IMR-90 (cell line): ENCODE measurements around the gene DCUN1D3. TPM values are rescaled to one million over a fixed set of nuclear protein-coding genes. Genes with fewer than 3 reads are reported as not detected.

Experiments
- ATAC-seq: fragments of 200-7000 bp; cut with Tn5 transposase; 2 replicates; pipeline ENCODE4 v1.9.1; 2020; ENCODE audit warnings: low read depth, mild to moderate bottlenecking, moderate library complexity
- BruUV-seq: library from RNA; stranded (reverse); fragments of 400-500 nt; replicated peaks from 2 replicates; lab custom pipeline; 2021; lab: Mats Ljungman, UMichigan
- CTCF ChIA-PET: fragments of 300-600 bp; formaldehyde crosslinking; extraction: SDS; loops from one replicate; lab custom pipeline; 2021; ENCODE audit warnings: antibody characterized with exemption; lab: Yijun Ruan, JAX
- POLR2A ChIA-PET: fragments of 300-600 bp; sonication (Branson Sonifier 250); formaldehyde crosslinking; loops from one replicate; lab custom pipeline; 2022; ENCODE audit warnings: antibody characterized with exemption; ENCODE audit not compliant: unreplicated experiment; lab: Charles Lee
- DNase-seq: peaks from one replicate; pipeline ENCODE4 v3.0.0; 2013
- H2AFZ ChIP-seq: replicated peaks from 2 replicates; pipeline ENCODE3; 2013; ENCODE audit warnings: low read length, mild to moderate bottlenecking; ENCODE audit not compliant: poor library complexity
- H2AK5ac ChIP-seq: 2 replicates; pipeline ENCODE4 v1.6.1; 2013; ENCODE audit warnings: low read depth, low read length, inconsistent platforms
- H2AK9ac ChIP-seq: replicated peaks from 2 replicates; pipeline ENCODE3; 2013; ENCODE audit warnings: mild to moderate bottlenecking, low read depth, low read length, moderate library complexity; ENCODE audit not compliant: poor library complexity
- H2BK120ac ChIP-seq: 2 replicates; pipeline ENCODE4 v1.6.1; 2013; ENCODE audit warnings: low read depth, low read length, inconsistent platforms
- H2BK15ac ChIP-seq: 3 replicates; pipeline ENCODE4 v1.6.1; 2013; ENCODE audit warnings: low read depth, low read length, inconsistent platforms
- H2BK20ac ChIP-seq: 2 replicates; pipeline ENCODE4 v1.6.1; 2013; ENCODE audit warnings: low read depth, mild to moderate bottlenecking, inconsistent platforms, low read length, moderate library complexity
- H2BK5ac ChIP-seq: 2 replicates; pipeline ENCODE4 v1.6.1; 2013; ENCODE audit warnings: mild to moderate bottlenecking, low read depth, low read length, inconsistent platforms; ENCODE audit not compliant: poor library complexity, severe bottlenecking
- H3K14ac ChIP-seq: replicated peaks from 2 replicates; pipeline ENCODE4 v1.6.1; 2013; ENCODE audit warnings: low read depth, low read length, inconsistent platforms
- H3K18ac ChIP-seq: 2 replicates; pipeline ENCODE4 v1.6.1; 2013; ENCODE audit warnings: low read depth, low read length, control low read depth
- H3K23ac ChIP-seq: 2 replicates; pipeline ENCODE4 v1.6.1; 2013; ENCODE audit warnings: low read depth, low read length, inconsistent platforms
- H3K27ac ChIP-seq: 2 replicates; pipeline ENCODE4 v1.5.1; 2013; ENCODE audit warnings: mild to moderate bottlenecking, control low read depth, low read length; ENCODE audit not compliant: insufficient read depth
- H3K27me3 ChIP-seq: 2 replicates; pipeline ENCODE4 v1.6.1; 2013; ENCODE audit warnings: low read length; ENCODE audit not compliant: control insufficient read depth, insufficient read depth
- H3K36me3 ChIP-seq: 2 replicates; pipeline ENCODE4 v1.6.1; 2013; ENCODE audit warnings: low read length, mixed read lengths; ENCODE audit not compliant: control insufficient read depth, insufficient read depth
- H3K4ac ChIP-seq: 2 replicates; pipeline ENCODE4 v1.6.1; 2013; ENCODE audit warnings: low read depth, low read length, inconsistent platforms
- H3K4me1 ChIP-seq: 2 replicates; pipeline ENCODE4 v1.6.1; 2013; ENCODE audit warnings: low read length, mixed read lengths; ENCODE audit not compliant: control insufficient read depth, insufficient read depth
- H3K4me2 ChIP-seq: 2 replicates; pipeline ENCODE4 v1.6.1; 2013; ENCODE audit warnings: low read depth, mild to moderate bottlenecking, control low read depth, low read length, moderate library complexity
- H3K4me3 ChIP-seq: 2 replicates; pipeline ENCODE4 v1.5.1; 2013; ENCODE audit warnings: low read depth, mild to moderate bottlenecking, control low read depth, low read length, moderate library complexity; ENCODE audit not compliant: insufficient read depth
- H3K56ac ChIP-seq: 2 replicates; pipeline ENCODE4 v1.6.1; 2013; ENCODE audit warnings: low read length, inconsistent platforms; ENCODE audit not compliant: insufficient read depth; ENCODE audit errors: extremely low read depth
- H3K79me1 ChIP-seq, 2 experiments: 2 replicates each; pipeline ENCODE4 v1.6.1; 2013; ENCODE audit warnings: low read length in 2 of 2, inconsistent platforms in 1 of 2, low read depth in 1 of 2
- H3K9ac ChIP-seq: 2 replicates; pipeline ENCODE4 v1.6.1; 2013; ENCODE audit warnings: low read depth, low read length, control low read depth
- H3K9me1 ChIP-seq: 2 replicates; pipeline ENCODE4 v1.6.1; 2013; ENCODE audit warnings: low read length, inconsistent platforms; ENCODE audit not compliant: insufficient read depth
- H3K9me3 ChIP-seq: 2 replicates; pipeline ENCODE4 v1.6.1; 2013; ENCODE audit warnings: low read length; ENCODE audit not compliant: control insufficient read depth, insufficient read depth
- H4K20me1 ChIP-seq: 2 replicates; pipeline ENCODE4 v1.6.1; 2013; ENCODE audit warnings: low read length, inconsistent platforms; ENCODE audit not compliant: insufficient read depth
- H4K5ac ChIP-seq: 2 replicates; pipeline ENCODE4 v1.6.1; 2013; ENCODE audit warnings: mild to moderate bottlenecking, low read depth, low read length, control low read depth
- H4K8ac ChIP-seq, 2 experiments: 2 replicates each; pipeline ENCODE4 v1.6.1; 2013; ENCODE audit warnings: low read depth in 2 of 2, low read length in 2 of 2, control low read depth in 1 of 2, inconsistent platforms in 1 of 2
- H4K91ac ChIP-seq: 2 replicates; pipeline ENCODE4 v1.6.1; 2013; ENCODE audit warnings: low read depth, low read length, inconsistent platforms; ENCODE audit not compliant: insufficient read depth
- BHLHE40 ChIP-seq: fragments of 150-350 bp; IDR thresholded peaks from 2 replicates; pipeline ENCODE4 v1.6.1; 2016; ENCODE audit warnings: mild to moderate bottlenecking, low read depth, low read length
- CEBPB ChIP-seq: IDR thresholded peaks from 2 replicates; pipeline ENCODE4 v1.6.1; 2012; ENCODE audit warnings: low read depth, low read length, improper control_type of control experiment
- CHD1 ChIP-seq: IDR thresholded peaks from 2 replicates; pipeline ENCODE4 v1.6.1; 2012; ENCODE audit warnings: low read depth, low read length, improper control_type of control experiment
- FOS ChIP-seq: fragments of 150-350 bp; IDR thresholded peaks from 2 replicates; pipeline ENCODE4 v1.6.1; 2016; ENCODE audit warnings: low read depth, low read length
- MAFK ChIP-seq: IDR thresholded peaks from 2 replicates; pipeline ENCODE4 v1.6.1; 2012; ENCODE audit warnings: low read depth, low read length, improper control_type of control experiment
- MAZ ChIP-seq: IDR thresholded peaks from 2 replicates; pipeline ENCODE4 v1.6.1; 2012; ENCODE audit warnings: low read depth, mild to moderate bottlenecking, low read length, improper control_type of control experiment, moderate library complexity, borderline replicate concordance
- MXI1 ChIP-seq: IDR thresholded peaks from 2 replicates; pipeline ENCODE4 v1.6.1; 2012; ENCODE audit warnings: low read depth, mild to moderate bottlenecking, low read length, moderate library complexity, borderline replicate concordance
- NFE2L2 ChIP-seq: fragments of 150-350 bp; IDR thresholded peaks from 2 replicates; pipeline ENCODE4 v1.6.1; 2016; ENCODE audit warnings: low read depth, mild to moderate bottlenecking, low read length
- POLR2A ChIP-seq: IDR thresholded peaks from 2 replicates; pipeline ENCODE4 v1.6.1; 2012; ENCODE audit warnings: mild to moderate bottlenecking, low read depth, low read length
- RAD21 ChIP-seq: IDR thresholded peaks from 2 replicates; pipeline ENCODE4 v1.6.1; 2012; ENCODE audit warnings: low read length, improper control_type of control experiment
- RCOR1 ChIP-seq: IDR thresholded peaks from 2 replicates; pipeline ENCODE4 v1.6.1; 2012; ENCODE audit warnings: mild to moderate bottlenecking, low read length, improper control_type of control experiment; ENCODE audit not compliant: insufficient replicate concordance
- RFX5 ChIP-seq: IDR thresholded peaks from 2 replicates; pipeline ENCODE4 v1.8.0; 2012; ENCODE audit warnings: low read depth, mild to moderate bottlenecking, low read length, moderate library complexity
- SMC3 ChIP-seq: fragments of 150-350 bp; IDR thresholded peaks from 2 replicates; pipeline ENCODE4 v1.6.1; 2016; ENCODE audit warnings: low read depth, mild to moderate bottlenecking, antibody characterized with exemption, low read length, moderate library complexity
- WGBS, 2 experiments: methylation state at CpG; one replicate each; pipeline versions ENCODE4 v1.1.5 to v1.1.7; 2013; ENCODE audit warnings: missing lambda C conversion rate in 2 of 2; ENCODE audit not compliant: insufficient read length in 1 of 2; ENCODE audit errors: extremely low coverage in 2 of 2; 5-methylcytosine and 5-hydroxymethylcytosine counted together
- dilution Hi-C: fragments of 300-500 bp; cut with HindIII; formaldehyde crosslinking; loops from one replicate; pipeline ENCODE4 v1.14.3; 2018; ENCODE audit warnings: low sequenced_read_pairs; ENCODE audit not compliant: unreplicated experiment
- in situ Hi-C: fragments of 300-500 bp; cut with MboI; formaldehyde crosslinking; loops from 3 replicates; pipeline ENCODE4 v1.14.3; 2019; ENCODE audit warnings: low sequenced_read_pairs, inconsistent platforms, mixed read lengths
- intact Hi-C: fragments of 100-400 bp; cut with micrococcal nuclease; formaldehyde crosslinking; loops from 2 replicates; pipeline ENCODE4 v1.10.0; 2022
- polyA plus RNA-seq, 3 experiments: library from polyadenylated mRNA; depleted of rRNA; stranded (reverse); fragments of >200 nt; gene quantifications; 2 replicates each; pipeline ENCODE4 v1.2.3, GENCODE V29; 2012; ENCODE audit warnings: low replicate concordance in 1 of 3
- total RNA-seq: library from RNA; depleted of rRNA; stranded (reverse); fragments of >200 nt; gene quantifications from 2 replicates; pipeline ENCODE4 v1.2.3, GENCODE V29; 2012
- TF ChIP-seq, protein P1 (sequence below): fragments of 150-350 bp; IDR thresholded peaks from 2 replicates; pipeline ENCODE4 v1.6.1; 2016; ENCODE audit warnings: low read depth, mild to moderate bottlenecking, low read length, moderate library complexity, borderline replicate concordance
- TF ChIP-seq, protein P2 (sequence below): conservative IDR thresholded peaks from 2 replicates; pipeline ENCODE4 v1.5.1; 2012; ENCODE audit warnings: mild to moderate bottlenecking, low read depth, low read length, improper control_type of control experiment
- TF ChIP-seq, protein P3 (sequence below): fragments of 150-350 bp; IDR thresholded peaks from 2 replicates; pipeline ENCODE4 v1.6.1; 2017; ENCODE audit warnings: mild to moderate bottlenecking, antibody characterized with exemption, low read length, low read depth

The DCUN1D3 gene
- total and polyA plus RNA-seq, 2 of the 4 experiments (the other 2 are of a cell fraction): 8.1 to 42.3 TPM

DNA sequence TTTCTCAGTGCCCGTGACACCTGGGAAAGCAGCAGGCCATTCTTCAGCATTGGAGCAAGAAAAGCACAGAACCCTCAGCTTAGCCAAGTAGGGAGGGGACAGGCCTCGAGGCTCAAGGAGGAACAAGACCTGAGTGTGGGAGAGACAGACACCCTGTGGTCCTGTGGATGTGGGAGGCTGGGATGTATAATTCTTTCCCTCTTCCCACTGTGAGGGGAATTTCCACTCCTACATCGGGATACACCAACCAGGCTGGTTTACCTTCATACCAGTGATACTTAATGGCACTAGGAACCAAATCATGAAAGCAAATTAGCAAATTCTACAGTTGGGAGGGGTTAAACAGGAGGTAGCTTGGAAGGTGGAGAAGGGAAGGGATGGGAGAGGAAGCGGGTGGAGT is 42.1 kb upstream of the DCUN1D3 start:
- no peak overlapping the region for H3K4me2 ChIP-seq
- no peaks in the 10 kb centered on the region for H3K9me3 ChIP-seq
- no peaks in the 10 kb centered on the region for H3K4me1 ChIP-seq
- H3K9me1 ChIP-seq: no peaks in the 10 kb centered on the region
- no peak overlapping the region for H3K14ac ChIP-seq
- dilution Hi-C loops (no loop called here), intact Hi-C loops (no loop called here), in situ Hi-C loops (no loop called here)
- no peaks in the 10 kb centered on the region for H3K79me1 ChIP-seq
- no peak overlapping the region for H3K9ac ChIP-seq
- ChIA-PET POLR2A (no interaction called here), CTCF (no interaction called here)
- no peak overlapping the region for H3K27ac ChIP-seq
- H3K4ac ChIP-seq: no peak overlapping the region; the same call in 1 of the 2 replicates
- H2AK5ac ChIP-seq: no peak overlapping the region
- H2BK20ac ChIP-seq: no peak overlapping the region
- DNase-seq (no peak), ATAC-seq (no peak)
- H3K4me3 ChIP-seq: no peak overlapping the region
- no peak overlapping the region for H3K23ac ChIP-seq
- no peak overlapping the region for H4K8ac ChIP-seq
- no peak overlapping the region for H2BK15ac ChIP-seq
- no peak overlapping the region for H2BK5ac ChIP-seq
- no TSS peak for BruUV-seq
- no peak overlapping the region for H4K5ac ChIP-seq
- TF ChIP-seq CHD1: no peak
- TF ChIP-seq, protein P1, sequence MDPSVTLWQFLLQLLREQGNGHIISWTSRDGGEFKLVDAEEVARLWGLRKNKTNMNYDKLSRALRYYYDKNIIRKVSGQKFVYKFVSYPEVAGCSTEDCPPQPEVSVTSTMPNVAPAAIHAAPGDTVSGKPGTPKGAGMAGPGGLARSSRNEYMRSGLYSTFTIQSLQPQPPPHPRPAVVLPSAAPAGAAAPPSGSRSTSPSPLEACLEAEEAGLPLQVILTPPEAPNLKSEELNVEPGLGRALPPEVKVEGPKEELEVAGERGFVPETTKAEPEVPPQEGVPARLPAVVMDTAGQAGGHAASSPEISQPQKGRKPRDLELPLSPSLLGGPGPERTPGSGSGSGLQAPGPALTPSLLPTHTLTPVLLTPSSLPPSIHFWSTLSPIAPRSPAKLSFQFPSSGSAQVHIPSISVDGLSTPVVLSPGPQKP: no peak
- TF ChIP-seq, protein P2, sequence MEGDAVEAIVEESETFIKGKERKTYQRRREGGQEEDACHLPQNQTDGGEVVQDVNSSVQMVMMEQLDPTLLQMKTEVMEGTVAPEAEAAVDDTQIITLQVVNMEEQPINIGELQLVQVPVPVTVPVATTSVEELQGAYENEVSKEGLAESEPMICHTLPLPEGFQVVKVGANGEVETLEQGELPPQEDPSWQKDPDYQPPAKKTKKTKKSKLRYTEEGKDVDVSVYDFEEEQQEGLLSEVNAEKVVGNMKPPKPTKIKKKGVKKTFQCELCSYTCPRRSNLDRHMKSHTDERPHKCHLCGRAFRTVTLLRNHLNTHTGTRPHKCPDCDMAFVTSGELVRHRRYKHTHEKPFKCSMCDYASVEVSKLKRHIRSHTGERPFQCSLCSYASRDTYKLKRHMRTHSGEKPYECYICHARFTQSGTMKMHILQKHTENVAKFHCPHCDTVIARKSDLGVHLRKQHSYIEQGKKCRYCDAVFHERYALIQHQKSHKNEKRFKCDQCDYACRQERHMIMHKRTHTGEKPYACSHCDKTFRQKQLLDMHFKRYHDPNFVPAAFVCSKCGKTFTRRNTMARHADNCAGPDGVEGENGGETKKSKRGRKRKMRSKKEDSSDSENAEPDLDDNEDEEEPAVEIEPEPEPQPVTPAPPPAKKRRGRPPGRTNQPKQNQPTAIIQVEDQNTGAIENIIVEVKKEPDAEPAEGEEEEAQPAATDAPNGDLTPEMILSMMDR: no peak
- TF ChIP-seq RCOR1: no peak
- no peak for TF ChIP-seq SMC3
- no peak for TF ChIP-seq POLR2A
- no peak for TF ChIP-seq MAFK
- TF ChIP-seq, protein P3, sequence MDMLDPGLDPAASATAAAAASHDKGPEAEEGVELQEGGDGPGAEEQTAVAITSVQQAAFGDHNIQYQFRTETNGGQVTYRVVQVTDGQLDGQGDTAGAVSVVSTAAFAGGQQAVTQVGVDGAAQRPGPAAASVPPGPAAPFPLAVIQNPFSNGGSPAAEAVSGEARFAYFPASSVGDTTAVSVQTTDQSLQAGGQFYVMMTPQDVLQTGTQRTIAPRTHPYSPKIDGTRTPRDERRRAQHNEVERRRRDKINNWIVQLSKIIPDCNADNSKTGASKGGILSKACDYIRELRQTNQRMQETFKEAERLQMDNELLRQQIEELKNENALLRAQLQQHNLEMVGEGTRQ: no peak
- TF ChIP-seq RFX5: no peak
- no peak for TF ChIP-seq NFE2L2
- TF ChIP-seq RAD21: no peak
- no peak for TF ChIP-seq MXI1
- no peak for TF ChIP-seq MAZ
- TF ChIP-seq FOS: no peak
- no peak for TF ChIP-seq CEBPB
- TF ChIP-seq BHLHE40: no peak
- H3K18ac ChIP-seq: no peak overlapping the region
- no peaks in the 10 kb centered on the region for H3K36me3 ChIP-seq
- no peak overlapping the region; the same call in 1 of the 2 replicates for H3K56ac ChIP-seq
- H4K91ac ChIP-seq: no peak overlapping the region
- peak overlapping the region; percentile 28 for H2AK9ac ChIP-seq
- no peaks in the 10 kb centered on the region for H3K27me3 ChIP-seq
- WGBS, 2 experiments: no CpG with 5 or more reads among the region's 4 CpGs
- no peak overlapping the region for H2BK120ac ChIP-seq
- H4K20me1 ChIP-seq: no peaks in the 10 kb centered on the region
- no peak overlapping the region for H2AFZ ChIP-seq
